GM19438 (cell line): ENCODE data around the gene TPTE.
"Not testable (repeated sequence)": the region's sequence is repeated elsewhere in the genome, so short reads cannot be mapped to it uniquely, and the experiment has no call there.

Experiments used
- ATAC-seq: cut with Tn5 transposase; IDR thresholded peaks from one replicate; pipeline ENCODE4 v1.9.1; 2021; ENCODE audit warnings: low read depth; ENCODE audit not compliant: unreplicated experiment

TPTE gene

GRCh38 chr21:10616061-10616460 is 94.7 kb downstream of the TPTE start:
- not testable (repeated sequence) for ATAC-seq

- ATAC-seq, result no peak
Observed at GRCh38 chr21:10616535-10616934, 95.2 kb downstream of the TPTE start.

- not testable (repeated sequence) for ATAC-seq
Observed at GRCh38 chr21:10617133-10617752, 95.9 kb downstream of the TPTE start.

GRCh38 chr21:10627316-10627863 is 106.0 kb downstream of the TPTE start:
- no peak for ATAC-seq

GRCh38 chr21:10629239-10629638 is 107.9 kb downstream of the TPTE start:
- not testable (repeated sequence) for ATAC-seq

GRCh38 chr21:10630829-10631228 is 109.4 kb downstream of the TPTE start:
- not testable (repeated sequence) for ATAC-seq

GRCh38 chr21:10631316-10631715 is 109.9 kb downstream of the TPTE start:
- ATAC-seq, result not testable (repeated sequence)

- ATAC-seq, result not testable (repeated sequence)
Observed at GRCh38 chr21:10638144-10638543, 116.8 kb downstream of the TPTE start.

- no peak for ATAC-seq
Observed at GRCh38 chr21:10639123-10639522, 117.7 kb downstream of the TPTE start.

GRCh38 chr21:10639746-10640145 is 118.4 kb downstream of the TPTE start:
- ATAC-seq, result not testable (repeated sequence)

GRCh38 chr21:10640446-10640845 is 119.1 kb downstream of the TPTE start:
- no peak for ATAC-seq

GRCh38 chr21:10641107-10641506 is 119.7 kb downstream of the TPTE start:
- no peak for ATAC-seq

- not testable (repeated sequence) for ATAC-seq
Observed at GRCh38 chr21:10645667-10646066, 124.3 kb downstream of the TPTE start.

GRCh38 chr21:10649350-10650149 is 128.2 kb downstream of the TPTE start:
- ATAC-seq, result not testable (repeated sequence)

- ATAC-seq, result not testable (repeated sequence)
Observed at GRCh38 chr21:10650297-10650696, 128.9 kb downstream of the TPTE start.
